NCI-H510A (cell line): ENCODE measurements around the gene DLG5.

Source experiments
- DNase-seq: peaks from one replicate; lab custom pipeline; 2025; lab: John Stamatoyannopoulos, UW

The DLG5 gene

DNA sequence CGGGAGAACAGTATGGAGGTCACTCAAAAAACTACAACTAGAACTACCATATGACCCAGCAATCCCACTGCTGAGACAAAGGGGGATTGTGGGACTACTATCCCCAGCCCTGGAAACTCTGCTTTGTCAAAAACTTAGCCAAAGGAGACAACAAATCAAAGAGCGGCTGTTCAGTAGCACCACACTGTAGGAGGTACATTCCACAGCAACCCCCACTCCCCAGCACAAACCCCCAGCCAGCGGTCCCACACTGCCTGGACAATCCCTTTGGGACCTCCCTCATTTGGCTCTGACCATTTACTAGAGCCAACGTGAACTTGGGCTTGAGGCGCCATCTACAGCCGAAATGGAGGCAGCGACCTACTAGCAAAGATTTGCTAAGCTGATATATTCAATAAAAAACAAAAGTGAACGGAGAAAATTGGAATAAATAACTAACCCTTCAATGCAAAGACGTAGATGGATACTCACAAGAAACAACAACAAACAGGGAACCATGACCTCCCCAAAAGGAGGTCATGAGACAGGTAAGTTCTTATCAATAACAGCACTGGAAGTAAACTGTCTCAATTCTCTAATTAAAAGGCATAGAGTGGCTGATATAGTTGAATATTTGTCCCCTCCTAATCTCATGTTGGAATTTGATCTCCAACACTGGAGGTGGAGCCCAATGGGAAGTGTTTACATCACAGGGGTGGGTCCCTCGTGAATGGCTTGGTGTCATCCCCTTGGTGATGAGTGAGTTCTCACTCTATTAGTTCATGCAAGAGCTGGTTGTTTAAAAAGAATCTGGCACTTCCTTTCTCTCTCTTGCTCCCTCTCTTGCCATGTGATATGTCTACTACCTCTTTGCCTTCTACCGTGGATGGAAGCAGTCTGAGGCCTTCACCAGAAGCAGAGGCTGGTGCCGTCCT lies 170.0 kb downstream of the DLG5 start:
- no peak for DNase-seq

DNA sequence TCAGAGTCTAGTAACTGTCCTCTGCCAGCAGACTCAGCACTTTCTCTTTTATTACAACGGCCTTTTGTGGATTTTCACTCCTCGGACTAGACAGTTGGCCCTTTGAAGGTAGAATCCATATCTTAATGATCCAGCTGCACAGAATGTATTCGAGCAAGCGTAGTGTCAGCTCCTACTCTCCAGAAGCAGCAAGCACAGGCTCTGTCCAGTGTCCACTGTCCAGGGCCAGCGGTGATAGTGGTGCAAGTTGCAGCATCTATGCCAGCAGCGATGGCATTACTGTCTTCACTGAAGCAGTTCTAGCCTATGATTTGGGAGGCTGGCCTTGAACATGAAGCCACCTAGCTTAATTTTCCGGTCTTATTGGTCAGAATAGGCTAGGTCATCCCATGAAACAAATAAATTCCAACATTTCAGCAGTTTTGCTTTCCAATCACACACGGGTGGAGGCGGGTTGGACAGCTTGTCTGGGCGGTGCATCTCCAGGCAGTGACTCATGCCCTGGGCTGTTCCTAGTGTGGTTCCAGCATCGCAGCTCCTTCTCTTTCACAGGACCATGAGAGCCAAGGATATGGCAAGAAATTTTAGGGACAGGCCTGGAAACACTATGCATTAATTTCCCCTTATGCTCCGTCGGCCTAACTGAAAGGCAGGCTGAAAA lies 180.4 kb downstream of the DLG5 start:
- DNase-seq = no peak

GRCh38 chr10:77744245-77744644 lies 182.3 kb downstream of the DLG5 start:
- no peak for DNase-seq

GRCh38 chr10:77742172-77742571 lies 184.4 kb downstream of the DLG5 start:
- DNase-seq = no peak

DNA sequence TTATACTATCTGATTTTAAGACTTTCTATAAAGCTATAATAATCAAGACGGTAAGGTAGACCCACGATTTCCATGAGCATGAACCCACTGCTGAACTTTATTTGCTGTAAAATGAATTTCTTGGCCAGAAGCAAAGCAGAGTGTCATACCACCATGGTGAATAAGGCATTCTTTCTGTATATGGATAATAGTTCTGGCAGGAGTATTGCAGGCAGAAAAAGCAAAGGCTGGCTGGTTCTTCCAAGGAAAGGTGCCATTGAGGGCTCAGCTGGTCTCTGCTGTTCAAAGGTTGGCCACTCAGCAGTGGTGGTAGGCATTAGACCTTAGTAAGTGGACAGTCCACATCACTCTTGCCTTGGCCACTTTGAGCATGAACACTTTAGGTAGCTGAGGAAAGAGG lies 184.8 kb downstream of the DLG5 start:
- no peak for DNase-seq
